Right lobe of liver (tissue), 6 donors: ENCODE data around the gene USP2. TPM values are rescaled to one million over a fixed set of nuclear protein-coding genes. Genes with fewer than 3 reads are reported as not detected.

Experiments
- ATAC-seq, 4 donors: fragments of 200-7000 bp; cut with Tn5 transposase; one replicate each; pipeline ENCODE4 v1.9.1; 2020; ENCODE audit warnings: mild to moderate bottlenecking in 4 of 4, moderate library complexity in 4 of 4
- DNase-seq, 3 donors: peaks; one replicate each; pipeline ENCODE4 v3.0.0-alpha.2; 2020
- H3K27ac ChIP-seq, 3 donors: fragments of 200-600 bp; one replicate each; pipeline ENCODE4 v1.8.0; 2022
- H3K27me3 ChIP-seq, 2 donors: fragments of 200-600 bp; one replicate each; pipeline ENCODE4 v1.8.0; 2022
- H3K36me3 ChIP-seq, 4 donors: fragments of 200-600 bp; sonication (generic) in 1 of 4; one replicate each; pipeline versions ENCODE4 v1.5.1 to v1.8.0; 2017 to 2022; ENCODE audit warnings: control low read depth in 1 of 4
- H3K4me1 ChIP-seq, 4 donors: fragments of 200-600 bp; sonication (generic) in 1 of 4; one replicate each; pipeline versions ENCODE4 v1.5.1 to v1.8.0; 2017 to 2022; ENCODE audit warnings: control low read depth in 1 of 4
- H3K4me3 ChIP-seq, 3 donors: fragments of 200-600 bp; one replicate each; pipeline ENCODE4 v1.8.0; 2022
- H3K9me3 ChIP-seq, 4 donors: fragments of 200-600 bp; sonication (generic) in 1 of 4; one replicate each; pipeline versions ENCODE4 v1.5.1 to v1.8.0; 2017 to 2022; ENCODE audit warnings: control low read depth in 1 of 4
- CTCF ChIP-seq, 4 donors: fragments of 200-600 bp in 3 of 4; fragments of 450-650 bp in 1 of 4; IDR thresholded peaks; one replicate each; pipeline versions ENCODE4 v1.5.1 to v1.8.0; 2016 to 2022; ENCODE audit warnings: antibody characterized with exemption in 4 of 4, mild to moderate bottlenecking in 2 of 4
- POLR2A ChIP-seq: fragments of 450-650 bp; IDR thresholded peaks from one replicate; pipeline ENCODE4 v1.6.1; 2017; ENCODE audit warnings: antibody characterized with exemption, mild to moderate bottlenecking
- WGBS: methylation state at CpG from one replicate; pipeline ENCODE4 v1.1.6; 2018; ENCODE audit warnings: low coverage, low lambda C conversion rate; ENCODE audit not compliant: insufficient coverage; ENCODE audit errors: missing lambda C conversion rate; 5-methylcytosine and 5-hydroxymethylcytosine counted together
- intact Hi-C, 2 donors: fragments of 100-400 bp; cut with DNase I; formaldehyde crosslinking; loops; one replicate each; pipeline versions ENCODE4 v1.11.2 to v1.14.1; 2022
- total RNA-seq, 6 experiments: library from RNA; depleted of rRNA in 2 of 6; stranded (reverse); fragments of >200 nt in 2 of 6; fragmentation: NEBNext Ultra II Directional in 3 of 6; extraction: Animal tissue kit (Norgen Biotek cat#: 25700) in 3 of 6; gene quantifications; one replicate each; pipeline versions ENCODE4 v1.1.0 to v1.2.4, GENCODE V29; 2016 to 2023
- donor health status: DM: no; HTN: yes; CAD: no.
- donor health status: DM: no; HTN: no; CAD: no.
- donor health status: DM: no; HTN: no; CAD: no.
- donor health status: DM: no; HTN: yes; CAD: no.
- donor health status: DM: no; HTN: yes; CAD: no.

Gene USP2
- total RNA-seq, 6 experiments from 2014 or later: 1.3 to 25.9 (median 4.6) TPM

- peak in 2 of 3 donors; percentile 39 to 44 for DNase-seq
- Histone ChIP-seq H3K27ac (no peak overlapping the region), H3K9me3 (no peaks in the 10 kb centered on the region), H3K36me3 (no peaks in the 10 kb centered on the region), H3K27me3 (no peaks in the 10 kb centered on the region), H3K4me1 (peaks cover 0 to 28% (median 12%) of the 10 kb centered on the region in 4 donors), H3K4me3 (no peak overlapping the region)
- ATAC-seq: no peak
- no peak for TF ChIP-seq CTCF (IDR thresholded peaks at IDR 0.05)
- no peak for TF ChIP-seq POLR2A
- intact Hi-C loops: no loop called here
- 58% methylated on average over 2 of the region's 9 CpGs for WGBS
These were observed 43.7 kb downstream of the USP2 start for GRCh38 chr11:119337581-119338317.

- DNase-seq: peak in 2 of 3 donors; percentile 32 to 39
- H3K36me3 ChIP-seq: no peaks in the 10 kb centered on the region
- H3K4me3 ChIP-seq: no peak overlapping the region
- WGBS: 88% methylated on average over 5 of the region's 9 CpGs
- H3K4me1 ChIP-seq: peaks cover 0 to 28% (median 12%) of the 10 kb centered on the region in 4 donors
- TF ChIP-seq POLR2A (no peak), CTCF (IDR thresholded peaks at IDR 0.05) (no peak)
- H3K27me3 ChIP-seq: no peaks in the 10 kb centered on the region
- H3K9me3 ChIP-seq: no peaks in the 10 kb centered on the region
- intact Hi-C loops: no loop called here
- H3K27ac ChIP-seq: no peak overlapping the region
- no peak for ATAC-seq
These were observed 44.6 kb downstream of the USP2 start for GRCh38 chr11:119336744-119337469.

- 84% methylated on average over 5 of the region's 30 CpGs for WGBS
- intact Hi-C loops: no loop called here
- no peaks in the 10 kb centered on the region for H3K36me3 ChIP-seq
- no peaks in the 10 kb centered on the region for H3K27me3 ChIP-seq
- DNase-seq (peak; percentile 88 to 96 (median 95)), ATAC-seq (peak; percentile 63 to 75 (median 70))
- H3K27ac ChIP-seq: peak overlapping the region in 1 of 3 donors; percentile 88
- H3K4me1 ChIP-seq: peaks cover 0 to 28% (median 12%) of the 10 kb centered on the region in 4 donors
- no peaks in the 10 kb centered on the region for H3K9me3 ChIP-seq
- peak; percentile 40 for TF ChIP-seq POLR2A
- TF ChIP-seq CTCF (IDR thresholded peaks at IDR 0.05): no peak
- H3K4me3 ChIP-seq: peak overlapping the region in 2 of 3 donors; percentile 65 to 87
These were observed 45.6 kb downstream of the USP2 start for GRCh38 chr11:119335655-119336543.

- Histone ChIP-seq H3K36me3 (no peaks in the 10 kb centered on the region), H3K27me3 (no peaks in the 10 kb centered on the region), H3K4me1 (peaks cover 0 to 28% (median 11%) of the 10 kb centered on the region in 4 donors), H3K27ac (peak overlapping the region in 2 of 3 donors; percentile 59 to 88), H3K9me3 (no peaks in the 10 kb centered on the region), H3K4me3 (peak overlapping the region; percentile 65 to 87 (median 74))
- 0% methylated on average over 3 of the region's 15 CpGs for WGBS
- no peak for TF ChIP-seq POLR2A
- TF ChIP-seq CTCF (IDR thresholded peaks at IDR 0.05): no peak
- DNase-seq (peak in 2 of 3 donors; percentile 51 to 56), ATAC-seq (no peak)
- intact Hi-C loops: no loop called here
These were observed 46.3 kb downstream of the USP2 start for GRCh38 chr11:119335091-119335654.
